Spinal cord (tissue), 10 donors: ENCODE data around the gene LHFPL2. TPM values are rescaled to one million over a fixed set of nuclear protein-coding genes. Genes with fewer than 3 reads are reported as not detected.

Experiments used
- DNase-seq, 6 donors: peaks; one replicate each; pipeline versions ENCODE4 v3.0.0 to v3.0.0-alpha.2; 2013 to 2015; ENCODE audit warnings: low spot score in 6 of 6, low read depth in 4 of 6
- H3K27ac ChIP-seq: one replicate; pipeline ENCODE4 v1.5.1; 2013; ENCODE audit warnings: low read depth, low read length, control low read depth
- H3K27me3 ChIP-seq: one replicate; pipeline ENCODE4 v1.6.1; 2013; ENCODE audit warnings: low read length; ENCODE audit not compliant: control insufficient read depth, insufficient read depth
- H3K36me3 ChIP-seq: one replicate; pipeline ENCODE4 v1.6.1; 2013; ENCODE audit warnings: low read length; ENCODE audit not compliant: control insufficient read depth, insufficient read depth
- H3K4me1 ChIP-seq: one replicate; pipeline ENCODE4 v1.6.1; 2013; ENCODE audit warnings: low read length; ENCODE audit not compliant: control insufficient read depth, insufficient read depth
- H3K4me3 ChIP-seq: one replicate; pipeline ENCODE4 v1.5.1; 2013; ENCODE audit warnings: low read depth, low read length, control low read depth
- H3K9me3 ChIP-seq: one replicate; pipeline ENCODE4 v1.6.1; 2013; ENCODE audit warnings: low read length; ENCODE audit not compliant: control insufficient read depth, insufficient read depth
- WGBS: methylation state at CpG from one replicate; pipeline ENCODE4 v1.1.5; 2013; ENCODE audit warnings: missing lambda C conversion rate; ENCODE audit not compliant: insufficient coverage; 5-methylcytosine and 5-hydroxymethylcytosine counted together
- polyA plus RNA-seq, 2 donors: library from polyadenylated mRNA; unstranded; fragments of 120-200 nt; gene quantifications; one replicate each; pipeline ENCODE4 v1.2.1, GENCODE V29; 2013; ENCODE audit not compliant: insufficient read length in 2 of 2
- total RNA-seq, 2 donors: library from RNA; depleted of rRNA in 1 of 2; stranded (reverse); fragments of 120-200 nt in 1 of 2; fragments of >200 nt in 1 of 2; gene quantifications; one replicate each; pipeline versions ENCODE4 v1.2.3 to v1.2.4, GENCODE V29; 2013 to 2014
- donor health status: healthy.

LHFPL2 gene
- total and polyA plus RNA-seq, 4 donors = 39.4 to 81.8 (median 58.2) TPM

DNA sequence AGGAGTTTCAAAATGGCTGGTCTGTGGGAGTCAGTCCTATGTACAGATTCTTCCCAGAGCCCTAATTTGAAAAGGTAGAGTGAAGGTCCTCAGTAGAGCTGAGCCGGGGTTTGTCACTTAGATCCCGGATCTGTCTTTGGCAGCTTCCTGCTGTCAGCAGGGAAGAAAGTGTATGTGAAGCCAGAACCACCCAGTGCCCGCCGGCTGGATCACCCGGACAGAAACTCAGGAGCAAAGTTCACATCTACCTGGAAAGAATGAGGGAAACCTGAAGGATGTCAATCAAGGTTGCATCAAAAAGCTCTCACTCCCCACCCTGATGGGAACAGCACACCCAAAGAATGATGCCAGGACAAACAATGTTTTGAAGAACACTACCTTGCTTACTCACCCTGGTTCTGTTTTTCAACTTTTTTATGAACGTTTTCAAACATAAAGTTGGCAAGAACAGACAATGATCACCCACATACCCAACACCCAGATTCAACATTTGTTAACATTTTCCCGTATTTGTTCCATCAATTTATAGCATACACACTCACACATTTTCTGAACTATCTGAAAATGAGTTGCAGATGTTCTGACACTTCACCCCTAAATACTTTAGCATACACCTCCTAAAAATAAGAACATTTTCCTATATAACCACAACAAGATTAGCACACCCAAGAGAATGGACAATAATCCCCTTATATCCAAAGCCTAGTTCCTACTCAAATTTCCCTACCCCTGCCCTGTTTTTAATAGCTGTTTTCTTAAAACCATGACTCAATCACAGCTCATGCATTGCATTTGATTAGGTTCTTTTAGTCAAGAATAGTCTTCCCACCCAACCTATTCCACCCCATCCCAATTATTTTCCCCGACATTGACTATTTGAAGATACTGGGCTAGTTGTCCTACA, 133.9 kb downstream of the LHFPL2 start:
- 86% methylated on average over 8 of the region's 8 CpGs for WGBS
- peaks cover 31% of the 10 kb centered on the region for H3K4me1 ChIP-seq
- no peaks in the 10 kb centered on the region for H3K9me3 ChIP-seq
- H3K27ac ChIP-seq = no peak overlapping the region
- H3K4me3 ChIP-seq = no peak overlapping the region
- no peaks in the 10 kb centered on the region for H3K36me3 ChIP-seq
- H3K27me3 ChIP-seq = peaks cover 1% of the 10 kb centered on the region
- no peak for DNase-seq

DNA sequence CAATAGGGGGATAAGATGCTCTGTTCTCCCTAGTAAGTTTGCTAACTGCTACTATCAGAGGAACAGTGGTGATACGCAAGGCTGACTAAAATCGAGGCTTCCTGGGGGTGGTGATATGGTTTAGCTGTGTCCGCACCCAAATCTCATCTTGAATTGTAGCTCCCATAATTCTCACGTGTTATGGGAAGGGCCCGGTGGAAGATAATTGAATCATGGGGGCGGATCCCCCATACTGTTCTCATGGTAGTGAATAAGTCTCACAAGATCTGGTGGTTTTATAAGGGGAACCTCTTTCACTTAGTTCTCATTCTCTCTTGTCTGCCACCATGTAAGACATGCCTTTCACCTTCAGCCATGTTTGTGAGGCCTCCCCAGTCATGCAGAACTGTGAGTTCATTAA, 135.1 kb downstream of the LHFPL2 start:
- Histone ChIP-seq H3K4me1 (peaks cover 28% of the 10 kb centered on the region), H3K27ac (no peak overlapping the region), H3K27me3 (peaks cover 3% of the 10 kb centered on the region), H3K4me3 (no peak overlapping the region), H3K9me3 (no peaks in the 10 kb centered on the region), H3K36me3 (no peaks in the 10 kb centered on the region)
- WGBS = no CpG with 5 or more reads among the region's 6 CpGs
- no peak for DNase-seq

DNA sequence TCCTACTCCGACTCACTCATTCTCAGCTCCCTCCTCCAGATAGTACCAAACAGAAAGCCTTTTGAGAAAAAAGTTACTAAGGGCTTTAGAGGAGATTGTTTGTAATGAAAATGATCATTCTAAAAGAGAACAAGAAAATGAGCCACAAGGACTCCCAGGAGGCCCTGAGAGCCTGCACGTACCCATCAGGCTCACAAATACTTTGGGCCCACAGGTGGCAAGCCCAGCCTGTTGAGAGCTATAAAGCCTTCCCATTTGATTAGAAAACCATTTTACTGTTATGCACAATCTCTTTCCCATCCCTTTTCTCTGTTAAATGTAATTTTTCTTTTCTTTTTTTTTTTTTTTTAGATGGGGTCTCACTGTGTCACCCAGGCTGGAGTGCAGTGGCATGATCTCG, 136.1 kb downstream of the LHFPL2 start:
- Histone ChIP-seq H3K4me1 (peaks cover 24% of the 10 kb centered on the region), H3K9me3 (no peaks in the 10 kb centered on the region), H3K4me3 (no peak overlapping the region), H3K36me3 (no peaks in the 10 kb centered on the region), H3K27ac (no peak overlapping the region), H3K27me3 (peaks cover 3% of the 10 kb centered on the region)
- WGBS = 80% methylated on average over 1 of the region's 3 CpGs
- DNase-seq = peak in 1 of 6 donors; percentile 54

DNA sequence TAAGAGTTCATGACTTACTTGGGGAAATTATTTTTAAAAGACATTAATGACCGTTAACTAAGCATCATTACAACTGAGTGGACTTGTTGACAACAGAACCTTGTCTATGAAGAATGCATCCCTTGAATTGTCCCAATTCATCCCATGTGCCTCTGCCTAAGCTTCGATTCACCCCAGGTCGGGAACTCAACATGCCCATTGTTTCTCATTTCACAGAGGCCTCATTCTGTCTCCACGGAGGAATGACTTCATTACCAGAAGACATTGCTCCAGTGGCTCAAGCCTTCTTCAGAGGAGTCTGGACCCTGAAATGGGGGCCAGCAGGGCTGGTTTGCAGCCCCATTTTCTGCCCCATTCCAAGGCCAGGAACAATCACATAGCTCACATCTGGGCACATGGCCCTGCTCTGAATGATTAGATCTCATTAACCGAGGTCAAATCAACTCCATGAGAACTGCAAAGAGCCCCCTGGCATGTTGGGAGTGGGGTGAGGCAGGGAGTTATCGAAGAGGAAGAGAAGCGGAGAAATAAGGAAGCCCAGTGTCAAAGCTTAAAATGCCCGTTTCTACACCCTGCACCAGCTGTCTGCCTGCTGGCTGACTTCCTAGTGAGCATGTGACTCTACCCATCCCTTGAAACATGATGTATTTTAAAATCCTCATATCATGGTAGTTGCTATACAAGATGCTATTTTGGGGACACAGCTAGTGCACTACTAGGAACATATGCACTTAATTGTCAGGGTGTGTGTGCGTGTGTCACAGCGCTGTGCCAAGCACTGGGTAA, 137.3 kb downstream of the LHFPL2 start:
- no peak overlapping the region for H3K4me3 ChIP-seq
- peak in 1 of 6 donors; percentile 83 for DNase-seq
- H3K9me3 ChIP-seq = no peaks in the 10 kb centered on the region
- 56% methylated on average over 6 of the region's 10 CpGs for WGBS
- H3K4me1 ChIP-seq = peaks cover 26% of the 10 kb centered on the region
- peak overlapping the region; percentile 73 for H3K27ac ChIP-seq
- H3K36me3 ChIP-seq = no peaks in the 10 kb centered on the region
- peaks cover 3% of the 10 kb centered on the region for H3K27me3 ChIP-seq

DNA sequence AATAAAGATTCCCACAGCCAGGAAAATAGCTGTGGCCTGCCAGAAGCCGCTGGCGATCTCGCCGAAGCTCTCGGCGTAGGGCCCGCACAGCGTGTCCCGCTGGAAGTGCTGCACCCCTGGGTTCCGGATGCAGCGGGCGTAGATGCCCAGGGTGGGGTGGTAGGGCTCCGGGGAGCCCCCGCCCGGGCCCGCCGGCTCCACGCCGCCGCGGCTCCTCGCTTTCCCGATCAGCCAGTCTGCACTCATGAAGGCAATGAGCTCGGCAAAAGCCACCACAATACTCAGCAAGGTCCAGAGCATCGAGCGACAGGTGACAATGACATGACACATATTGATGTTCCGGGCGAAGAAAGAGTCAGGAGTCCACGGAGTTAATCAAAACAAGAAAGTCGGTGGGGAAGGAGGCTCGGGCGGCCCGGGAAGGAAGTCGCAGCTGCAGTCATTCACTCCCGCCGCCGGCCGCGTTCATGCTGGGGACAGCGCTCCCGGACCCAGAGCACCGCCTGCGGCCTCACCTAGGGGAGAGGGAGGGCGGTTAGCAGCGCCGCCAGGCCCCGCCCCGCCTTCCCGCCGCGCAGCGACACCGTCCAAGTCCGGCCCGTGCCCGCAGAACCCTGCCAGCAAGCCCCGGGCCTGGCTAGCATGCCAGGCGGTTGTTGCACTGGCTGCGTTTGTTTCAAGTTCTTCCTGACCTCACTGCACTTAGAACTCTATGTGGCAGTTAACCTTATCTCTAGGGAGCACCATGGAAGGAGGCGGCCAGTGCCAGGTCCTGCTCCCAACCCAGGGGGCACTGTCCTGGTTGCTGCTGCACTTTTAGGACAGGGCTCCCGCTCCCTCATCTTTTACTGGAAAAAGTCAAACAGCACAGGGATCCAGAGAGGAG, 138.4 kb downstream of the LHFPL2 start:
- Histone ChIP-seq H3K4me3 (peak overlapping the region; percentile 36), H3K27ac (peak overlapping the region; percentile 73), H3K4me1 (peaks cover 30% of the 10 kb centered on the region), H3K27me3 (peaks cover 3% of the 10 kb centered on the region), H3K36me3 (no peaks in the 10 kb centered on the region), H3K9me3 (no peaks in the 10 kb centered on the region)
- DNase-seq = peak in 2 of 6 donors; percentile 50 to 68
- WGBS = 13% methylated on average over 52 of the region's 61 CpGs

DNA sequence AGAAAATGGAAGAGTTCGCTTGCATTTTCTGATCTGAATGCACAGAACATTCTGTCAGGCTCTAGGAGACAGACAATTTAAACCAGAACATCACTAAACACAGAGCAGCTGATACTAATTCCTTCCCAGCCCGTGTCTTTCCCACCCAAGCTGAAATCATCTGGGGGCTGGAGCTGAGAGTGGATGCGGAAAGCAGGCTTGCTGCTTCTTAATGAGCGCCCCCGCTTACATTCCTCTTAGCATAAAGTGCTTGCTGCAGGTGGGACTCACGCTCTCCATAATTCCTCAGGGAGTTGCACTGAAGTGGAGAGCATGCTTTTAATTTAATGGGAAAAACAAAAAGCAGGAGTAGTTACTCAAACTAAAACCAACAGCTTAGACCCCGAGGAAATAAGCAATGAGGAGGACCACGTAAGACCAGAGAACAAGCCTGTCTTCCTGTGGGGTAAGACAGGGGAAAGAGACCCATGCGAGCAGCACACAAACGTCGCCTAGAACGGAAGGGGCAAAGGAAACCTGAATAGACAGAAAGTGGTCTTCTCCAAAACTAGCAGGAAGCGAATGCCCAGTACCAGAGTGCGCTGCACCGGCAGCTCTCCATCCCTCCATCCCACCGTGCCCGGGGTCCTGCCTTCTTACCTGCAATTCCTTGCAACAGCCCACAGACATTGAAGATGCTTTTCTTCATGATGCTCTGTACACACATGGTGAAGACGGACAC, 139.3 kb downstream of the LHFPL2 start:
- H3K27ac ChIP-seq = peak overlapping the region; percentile 29
- 68% methylated on average over 13 of the region's 18 CpGs for WGBS
- H3K27me3 ChIP-seq = peaks cover 3% of the 10 kb centered on the region
- H3K4me1 ChIP-seq = peaks cover 38% of the 10 kb centered on the region
- peak in 2 of 6 donors; percentile 40 to 85 for DNase-seq
- H3K9me3 ChIP-seq = no peaks in the 10 kb centered on the region
- no peaks in the 10 kb centered on the region for H3K36me3 ChIP-seq
- H3K4me3 ChIP-seq = peak overlapping the region; percentile 36

- peaks cover 43% of the 10 kb centered on the region for H3K4me1 ChIP-seq
- WGBS = 80% methylated on average over 3 of the region's 3 CpGs
- H3K27me3 ChIP-seq = peaks cover 3% of the 10 kb centered on the region
- H3K36me3 ChIP-seq = no peaks in the 10 kb centered on the region
- no peak for DNase-seq
- no peaks in the 10 kb centered on the region for H3K9me3 ChIP-seq
- H3K27ac ChIP-seq = no peak overlapping the region
- H3K4me3 ChIP-seq = no peak overlapping the region
These were observed 140.3 kb downstream of the LHFPL2 start for GRCh38 chr5:78508186-78508765.

GRCh38 chr5:78507531-78507930, 141.0 kb downstream of the LHFPL2 start:
- no peaks in the 10 kb centered on the region for H3K9me3 ChIP-seq
- no peak overlapping the region for H3K4me3 ChIP-seq
- H3K27ac ChIP-seq = no peak overlapping the region
- no peaks in the 10 kb centered on the region for H3K36me3 ChIP-seq
- peaks cover 43% of the 10 kb centered on the region for H3K4me1 ChIP-seq
- 100% methylated on average over 1 of the region's 2 CpGs for WGBS
- peaks cover 3% of the 10 kb centered on the region for H3K27me3 ChIP-seq
- no peak for DNase-seq
